SK-N-SH (cell line): ENCODE measurements around the gene TLNRD1.

Experiments used
- EP300 ChIP-seq, 2 experiments: IDR thresholded peaks; 2 replicates each; pipeline versions ENCODE4 v1.4.0 to v1.6.1; 2012; ENCODE audit warnings: borderline replicate concordance in 1 of 2, low read depth in 1 of 2, low read length in 1 of 2
- NRF1 ChIP-seq: IDR thresholded peaks from 2 replicates; pipeline ENCODE4 v1.6.1; 2012; ENCODE audit warnings: low read depth, mild to moderate bottlenecking, low read length
- PBX3 ChIP-seq: IDR thresholded peaks from 2 replicates; pipeline ENCODE4; 2012
- POLR2AphosphoS5 ChIP-seq: IDR thresholded peaks from 2 replicates; pipeline ENCODE4 v1.6.1; 2012; ENCODE audit warnings: low read depth, low read length
- RAD21 ChIP-seq: IDR thresholded peaks from 2 replicates; pipeline ENCODE4 v1.6.1; 2012; ENCODE audit warnings: mild to moderate bottlenecking, low read length
- RXRA ChIP-seq: IDR thresholded peaks from 2 replicates; pipeline ENCODE4 v1.4.0; 2012; ENCODE audit warnings: low read depth, mild to moderate bottlenecking, borderline replicate concordance
- TAF1 ChIP-seq: IDR thresholded peaks from 2 replicates; pipeline ENCODE4 v1.6.1; 2012; ENCODE audit warnings: low read depth, mild to moderate bottlenecking, low read length, moderate library complexity, borderline replicate concordance
- YY1 ChIP-seq: IDR thresholded peaks from 2 replicates; pipeline ENCODE4 v1.4.0; 2012; ENCODE audit warnings: low read depth, mild to moderate bottlenecking
- TF ChIP-seq, protein P1 (sequence below): fragments of 200-600 bp; sonication (generic); IDR thresholded peaks from 2 replicates; pipeline ENCODE4 v1.6.1; 2017; ENCODE audit warnings: antibody characterized with exemption, mild to moderate bottlenecking, moderate library complexity

- TF ChIP-seq TAF1, result no peak
- TF ChIP-seq, protein P1, sequence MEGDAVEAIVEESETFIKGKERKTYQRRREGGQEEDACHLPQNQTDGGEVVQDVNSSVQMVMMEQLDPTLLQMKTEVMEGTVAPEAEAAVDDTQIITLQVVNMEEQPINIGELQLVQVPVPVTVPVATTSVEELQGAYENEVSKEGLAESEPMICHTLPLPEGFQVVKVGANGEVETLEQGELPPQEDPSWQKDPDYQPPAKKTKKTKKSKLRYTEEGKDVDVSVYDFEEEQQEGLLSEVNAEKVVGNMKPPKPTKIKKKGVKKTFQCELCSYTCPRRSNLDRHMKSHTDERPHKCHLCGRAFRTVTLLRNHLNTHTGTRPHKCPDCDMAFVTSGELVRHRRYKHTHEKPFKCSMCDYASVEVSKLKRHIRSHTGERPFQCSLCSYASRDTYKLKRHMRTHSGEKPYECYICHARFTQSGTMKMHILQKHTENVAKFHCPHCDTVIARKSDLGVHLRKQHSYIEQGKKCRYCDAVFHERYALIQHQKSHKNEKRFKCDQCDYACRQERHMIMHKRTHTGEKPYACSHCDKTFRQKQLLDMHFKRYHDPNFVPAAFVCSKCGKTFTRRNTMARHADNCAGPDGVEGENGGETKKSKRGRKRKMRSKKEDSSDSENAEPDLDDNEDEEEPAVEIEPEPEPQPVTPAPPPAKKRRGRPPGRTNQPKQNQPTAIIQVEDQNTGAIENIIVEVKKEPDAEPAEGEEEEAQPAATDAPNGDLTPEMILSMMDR, result no peak
- TF ChIP-seq PBX3, result no peak
- TF ChIP-seq POLR2AphosphoS5, result no peak
- no peak for TF ChIP-seq RAD21
- no peak for TF ChIP-seq NRF1
- no peak for TF ChIP-seq YY1
- TF ChIP-seq EP300 (IDR thresholded peaks at IDR 0.05; ENCODE audit: borderline replicate concordance in 1 of 2, low read depth in 1 of 2, low read length in 1 of 2), result no peak
- no peak for TF ChIP-seq RXRA
Measured at GRCh38 chr15:81049835-81050234, 49.1 kb downstream of the TLNRD1 start.
